Measurements from ENCODE around the gene POTEG. TPM values are rescaled to one million over a fixed set of nuclear protein-coding genes. Genes with fewer than 3 reads are reported as not detected.
"Not testable (repeated sequence)": the region's sequence is repeated elsewhere in the genome, so short reads cannot be mapped to it uniquely, and the experiment has no call there.

Gene POTEG
- total RNA-seq, 1 experiment from 2014 or later: not detected

DNA sequence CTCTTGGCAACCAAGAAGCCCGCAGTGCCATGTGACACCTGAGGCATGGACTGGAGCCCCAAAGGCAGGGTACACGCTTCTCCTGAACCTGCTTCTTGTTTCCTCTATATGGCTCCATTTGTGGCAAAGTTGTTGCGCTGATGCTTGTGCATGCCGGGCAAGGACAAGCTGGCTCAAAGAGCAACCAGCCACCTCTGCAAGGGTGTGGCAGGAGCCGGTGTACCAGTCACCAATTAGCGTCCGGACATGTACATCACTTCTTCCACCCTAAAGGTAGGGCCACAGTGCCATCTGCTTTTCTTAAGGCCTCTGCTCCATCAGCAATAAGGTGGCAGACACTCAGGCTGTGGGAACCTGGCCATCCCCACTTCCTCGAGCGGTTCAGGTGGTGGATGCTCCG, 43.9 kb downstream of the POTEG start:
- H3K27me3 ChIP-seq (ENCODE audit: insufficient read depth, low read depth); DNase-seq; H2AFZ ChIP-seq; CTCF ChIA-PET; H3K79me2 ChIP-seq (ENCODE audit: low read depth); H3K9me3 ChIP-seq (ENCODE audit: insufficient read depth, low read depth); H3K36me3 ChIP-seq (ENCODE audit: low read depth); H3K4me2 ChIP-seq; H3K4me3 ChIP-seq; BruUV-seq (replicated peaks); H3F3A ChIP-seq (ENCODE audit: insufficient read depth, low read depth); H3K27ac ChIP-seq; H3K4me1 ChIP-seq (replicated peaks; ENCODE audit: insufficient read depth); intact Hi-C loops (cut with micrococcal nuclease; ENCODE audit: unreplicated experiment); H3K9me2 ChIP-seq (ENCODE audit: insufficient read depth); POLR2A ChIA-PET (ENCODE audit: unreplicated experiment); H4K20me1 ChIP-seq (ENCODE audit: insufficient read depth): not testable (repeated sequence)

DNA sequence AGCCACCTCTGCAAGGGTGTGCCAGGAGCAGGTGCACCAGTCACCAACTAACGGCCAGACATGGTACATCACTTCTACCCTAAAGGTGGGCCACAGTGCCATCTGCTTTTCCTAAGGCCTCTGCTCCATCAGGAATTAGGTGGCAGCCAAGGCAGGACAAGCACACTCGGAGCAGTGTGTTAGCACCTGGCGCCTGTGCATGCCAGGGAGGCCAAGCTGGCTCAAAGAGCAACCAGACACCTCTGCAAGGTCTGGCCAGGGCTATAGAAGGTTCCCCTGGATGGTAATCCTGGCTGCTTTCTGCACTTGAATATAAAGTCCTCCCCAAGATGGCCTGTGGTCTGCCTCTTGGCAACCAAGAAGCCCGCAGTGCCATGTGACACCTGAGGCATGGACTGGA, 45.4 kb downstream of the POTEG start:
- H3F3A ChIP-seq (ENCODE audit: insufficient read depth, low read depth); H3K79me2 ChIP-seq (ENCODE audit: low read depth); H3K9me2 ChIP-seq (ENCODE audit: insufficient read depth); intact Hi-C loops (cut with micrococcal nuclease; ENCODE audit: unreplicated experiment); H3K4me3 ChIP-seq; H2AFZ ChIP-seq; CTCF ChIA-PET; H3K27ac ChIP-seq; H3K4me1 ChIP-seq (replicated peaks; ENCODE audit: insufficient read depth); H3K9me3 ChIP-seq (ENCODE audit: insufficient read depth, low read depth); BruUV-seq (replicated peaks); H3K4me2 ChIP-seq; POLR2A ChIA-PET (ENCODE audit: unreplicated experiment); H3K27me3 ChIP-seq (ENCODE audit: insufficient read depth, low read depth); H4K20me1 ChIP-seq (ENCODE audit: insufficient read depth); DNase-seq; H3K36me3 ChIP-seq (ENCODE audit: low read depth): not testable (repeated sequence)

DNA sequence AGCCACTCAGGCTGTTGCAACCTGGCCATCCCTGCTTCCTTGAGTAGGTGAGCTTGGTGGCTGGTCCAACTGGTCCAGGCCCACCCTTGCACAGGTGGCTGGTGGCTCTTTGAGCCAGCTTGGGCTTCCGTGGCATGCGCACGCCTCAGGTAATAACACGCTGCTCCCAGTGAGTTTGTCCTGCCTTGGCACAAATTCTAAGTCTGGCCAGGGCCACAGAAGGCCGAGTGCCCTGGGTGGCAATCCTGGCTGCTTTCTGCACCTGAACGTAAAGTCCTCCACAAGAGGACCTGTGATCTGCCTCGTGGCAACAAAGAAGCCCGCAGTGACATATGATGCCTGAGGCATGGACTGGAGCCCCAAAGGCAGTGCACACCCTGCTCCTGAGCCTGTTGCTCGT, 47.1 kb downstream of the POTEG start:
- H3K4me1 ChIP-seq (replicated peaks; ENCODE audit: insufficient read depth); H4K20me1 ChIP-seq (ENCODE audit: insufficient read depth); DNase-seq; H3K4me3 ChIP-seq; POLR2A ChIA-PET (ENCODE audit: unreplicated experiment); H3K27me3 ChIP-seq (ENCODE audit: insufficient read depth, low read depth); H2AFZ ChIP-seq; H3K79me2 ChIP-seq (ENCODE audit: low read depth); H3K9me3 ChIP-seq (ENCODE audit: insufficient read depth, low read depth); CTCF ChIA-PET; H3K36me3 ChIP-seq (ENCODE audit: low read depth); H3K27ac ChIP-seq; BruUV-seq (replicated peaks); H3F3A ChIP-seq (ENCODE audit: insufficient read depth, low read depth); intact Hi-C loops (cut with micrococcal nuclease; ENCODE audit: unreplicated experiment); H3K4me2 ChIP-seq; H3K9me2 ChIP-seq (ENCODE audit: insufficient read depth): not testable (repeated sequence)

DNA sequence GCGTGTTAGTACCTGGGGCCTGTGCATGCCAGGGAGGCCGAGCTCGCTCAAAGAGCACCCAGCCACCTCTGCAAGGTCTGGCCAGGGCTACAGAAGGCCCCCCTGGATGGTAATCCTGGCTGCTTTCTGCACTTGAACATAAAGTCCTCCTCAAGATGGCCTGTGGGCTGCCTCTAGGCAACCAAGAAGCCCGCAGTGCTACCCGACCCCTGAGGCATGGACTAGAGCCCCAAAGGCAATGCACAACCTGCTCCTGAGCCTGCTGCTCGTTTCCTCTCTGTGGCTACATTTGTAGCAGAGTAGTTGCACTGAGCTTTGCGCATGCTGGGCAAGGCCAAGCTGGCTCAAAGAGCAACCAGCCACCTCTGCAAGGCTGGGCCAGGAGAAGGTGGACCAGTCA, 47.8 kb downstream of the POTEG start:
- H3K4me1 ChIP-seq (replicated peaks; ENCODE audit: insufficient read depth); H3K4me3 ChIP-seq; H3F3A ChIP-seq (ENCODE audit: insufficient read depth, low read depth); H3K9me3 ChIP-seq (ENCODE audit: insufficient read depth, low read depth); DNase-seq; H2AFZ ChIP-seq; POLR2A ChIA-PET (ENCODE audit: unreplicated experiment); H3K27ac ChIP-seq; H3K27me3 ChIP-seq (ENCODE audit: insufficient read depth, low read depth); CTCF ChIA-PET; H3K36me3 ChIP-seq (ENCODE audit: low read depth); H3K9me2 ChIP-seq (ENCODE audit: insufficient read depth); H3K79me2 ChIP-seq (ENCODE audit: low read depth); H3K4me2 ChIP-seq; BruUV-seq (replicated peaks); intact Hi-C loops (cut with micrococcal nuclease; ENCODE audit: unreplicated experiment); H4K20me1 ChIP-seq (ENCODE audit: insufficient read depth): not testable (repeated sequence)

DNA sequence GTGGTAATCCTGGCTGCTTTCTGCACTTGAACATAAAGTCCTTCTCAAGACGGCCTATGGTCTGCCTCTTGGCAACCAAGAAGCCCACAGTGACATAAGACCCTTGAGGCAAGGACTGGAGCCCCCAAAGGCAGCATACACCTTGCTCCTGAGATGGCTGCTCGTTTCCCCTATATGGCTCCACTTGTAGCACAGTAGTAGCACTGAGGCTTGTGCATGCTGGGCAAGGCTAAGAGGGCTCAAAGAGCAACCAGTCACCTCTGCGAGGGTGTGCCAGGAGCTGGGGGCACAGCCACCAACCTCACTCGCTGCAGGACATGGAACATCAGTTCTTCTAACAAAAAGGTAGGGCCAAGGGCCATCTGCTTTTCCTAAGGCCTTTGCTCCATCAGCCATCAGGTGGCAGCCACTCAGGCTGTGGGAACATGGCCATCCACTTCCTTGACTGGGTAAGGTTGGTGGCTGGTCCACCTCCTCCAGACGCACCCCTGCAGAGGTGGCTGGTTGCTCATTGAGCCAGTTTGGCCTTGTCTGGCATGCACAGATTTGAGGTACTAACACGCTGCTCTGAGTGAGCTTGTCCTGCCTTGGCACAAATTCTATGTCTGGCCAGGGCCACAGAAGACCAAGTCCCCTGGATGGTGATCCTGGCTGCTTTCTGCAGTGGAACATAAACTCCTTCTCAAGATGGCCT, 49.9 kb downstream of the POTEG start:
- H3K4me1 ChIP-seq (replicated peaks; ENCODE audit: insufficient read depth); H3K27me3 ChIP-seq (ENCODE audit: insufficient read depth, low read depth); H3K4me2 ChIP-seq; H2AFZ ChIP-seq; H3K9me2 ChIP-seq (ENCODE audit: insufficient read depth); BruUV-seq (replicated peaks); POLR2A ChIA-PET (ENCODE audit: unreplicated experiment); H3K79me2 ChIP-seq (ENCODE audit: low read depth); H4K20me1 ChIP-seq (ENCODE audit: insufficient read depth); DNase-seq; H3K27ac ChIP-seq; CTCF ChIA-PET; H3K36me3 ChIP-seq (ENCODE audit: low read depth); H3K9me3 ChIP-seq (ENCODE audit: insufficient read depth, low read depth); intact Hi-C loops (cut with micrococcal nuclease; ENCODE audit: unreplicated experiment); H3K4me3 ChIP-seq; H3F3A ChIP-seq (ENCODE audit: insufficient read depth, low read depth): not testable (repeated sequence)

DNA sequence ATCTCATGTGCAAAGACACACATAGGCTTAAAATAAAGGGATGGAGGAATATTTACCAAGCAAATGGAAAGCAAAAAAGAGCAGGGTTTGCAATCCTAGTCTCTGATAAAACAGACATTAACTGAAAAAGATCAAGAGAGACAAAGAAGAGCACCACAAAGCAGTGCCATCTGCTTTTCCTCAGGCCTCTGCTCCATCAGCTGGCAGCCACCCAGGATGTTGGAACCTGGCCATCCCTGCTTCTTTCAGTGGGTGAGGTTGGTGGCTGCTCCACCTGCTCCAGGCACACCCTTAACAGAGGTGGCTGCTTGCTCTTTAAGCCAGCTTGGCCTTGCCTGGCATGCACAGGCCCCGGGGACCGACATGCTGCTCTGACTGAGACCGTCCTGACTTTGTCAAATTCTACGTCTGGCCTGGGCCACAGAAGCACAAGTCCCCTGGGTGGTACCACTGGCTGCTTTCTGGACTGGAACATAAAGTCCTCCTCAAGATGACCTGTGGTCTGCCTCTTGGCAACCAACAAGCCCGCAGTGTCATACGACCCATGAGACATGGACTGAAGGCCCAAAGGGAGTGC, 51.0 kb downstream of the POTEG start:
- H3K27ac ChIP-seq; H3K27me3 ChIP-seq (ENCODE audit: insufficient read depth, low read depth); H2AFZ ChIP-seq; H3K9me2 ChIP-seq (ENCODE audit: insufficient read depth); H3K4me3 ChIP-seq; POLR2A ChIA-PET (ENCODE audit: unreplicated experiment); H3K4me1 ChIP-seq (replicated peaks; ENCODE audit: insufficient read depth); BruUV-seq (replicated peaks); H3K79me2 ChIP-seq (ENCODE audit: low read depth); H4K20me1 ChIP-seq (ENCODE audit: insufficient read depth); CTCF ChIA-PET; DNase-seq; H3K9me3 ChIP-seq (ENCODE audit: insufficient read depth, low read depth); intact Hi-C loops (cut with micrococcal nuclease; ENCODE audit: unreplicated experiment); H3F3A ChIP-seq (ENCODE audit: insufficient read depth, low read depth); H3K36me3 ChIP-seq (ENCODE audit: low read depth); H3K4me2 ChIP-seq: not testable (repeated sequence)

DNA sequence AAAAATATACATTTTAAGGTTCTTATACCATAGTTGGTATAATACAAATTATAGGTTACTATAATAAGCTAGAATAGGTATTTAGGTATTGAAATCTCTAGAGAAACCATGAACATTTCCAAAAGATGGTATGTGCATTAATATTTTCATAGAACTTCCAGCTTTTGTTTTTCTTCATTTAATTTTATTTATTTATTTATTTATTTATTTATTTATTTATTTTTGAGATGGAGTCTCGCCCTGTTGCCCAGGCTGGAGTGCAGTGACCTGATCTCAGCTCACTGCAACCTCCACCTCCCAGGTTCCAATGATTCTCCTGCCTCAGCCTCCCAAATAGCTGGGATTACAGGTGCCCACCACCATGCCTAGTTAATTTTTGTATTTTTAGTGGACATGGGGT, 54.0 kb downstream of the POTEG start:
- CTCF ChIA-PET; POLR2A ChIA-PET (ENCODE audit: unreplicated experiment); intact Hi-C loops (cut with micrococcal nuclease; ENCODE audit: unreplicated experiment): not testable (repeated sequence)

More for the DNA sequence above, 54.0 kb downstream of the POTEG start:
- H3K4me2 ChIP-seq; H3K27me3 ChIP-seq (ENCODE audit: insufficient read depth, low read depth); H3K9me3 ChIP-seq (ENCODE audit: insufficient read depth, low read depth); H4K20me1 ChIP-seq (ENCODE audit: insufficient read depth); H3K27ac ChIP-seq; H3K9me2 ChIP-seq (ENCODE audit: insufficient read depth); H3F3A ChIP-seq (ENCODE audit: insufficient read depth, low read depth); DNase-seq; BruUV-seq (replicated peaks); H3K4me1 ChIP-seq (replicated peaks; ENCODE audit: insufficient read depth); H3K4me3 ChIP-seq; H2AFZ ChIP-seq; H3K79me2 ChIP-seq (ENCODE audit: low read depth); H3K36me3 ChIP-seq (ENCODE audit: low read depth): not testable (repeated sequence)
